ENCODE data around the gene CARHSP1. TPM values are rescaled to one million over a fixed set of nuclear protein-coding genes. Genes with fewer than 3 reads are reported as not detected.

CARHSP1 gene
- total RNA-seq, 3 donors from 2014 or later (not counting 1 experiment from before 2014, with no cell fraction given), result 59.0 to 70.0 (median 60.1) TPM

DNA sequence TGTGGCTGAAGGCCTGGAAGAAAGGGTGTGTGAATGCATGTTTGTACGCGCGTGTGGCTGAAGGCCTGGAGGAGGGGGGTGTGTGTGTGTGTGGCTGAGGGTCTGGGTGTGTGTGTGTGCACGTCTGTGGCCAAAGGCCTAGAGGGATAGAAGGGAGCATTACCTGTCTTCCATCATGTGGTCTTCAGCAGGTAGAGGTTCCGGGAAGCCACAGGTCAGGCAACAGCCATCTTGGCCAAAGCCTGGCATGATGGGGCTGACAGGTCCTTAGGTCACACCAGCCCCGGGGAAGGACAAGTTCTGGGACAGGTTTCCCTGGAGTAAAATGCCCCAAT lies 18.6 kb upstream of the CARHSP1 start:
- Mint-ChIP-seq H3K9me3 (no peaks in the 10 kb centered on the region), H3K4me1 (peaks cover 12 to 27% of the 10 kb centered on the region in 2 donors), H3K4me3 (no peak overlapping the region), H3K36me3 (no peaks in the 10 kb centered on the region), H3K27ac (peak overlapping the region; percentile 6 to 51), H3K27me3 (ENCODE audit: low read depth in 2 of 2) (peaks cover 0 to 8% of the 10 kb centered on the region in 2 donors)
- Histone ChIP-seq H3K27me3 (ENCODE audit: control insufficient read depth, insufficient read depth, low read length) (no peaks in the 10 kb centered on the region), H3K27ac (ENCODE audit: low read length) (no peak overlapping the region), H3K9me3 (ENCODE audit: control insufficient read depth, insufficient read depth, low read length) (no peaks in the 10 kb centered on the region), H3K4me3 (ENCODE audit: low read length) (no peak overlapping the region), H3K4me1 (ENCODE audit: control insufficient read depth, insufficient read depth, low read length) (peaks cover 26% of the 10 kb centered on the region), H3K36me3 (ENCODE audit: control insufficient read depth, insufficient read depth, low read length) (peaks cover 18% of the 10 kb centered on the region)
- intact Hi-C loops (cut with micrococcal nuclease), result no loop called here
- DNase-seq, result no peak
- TF ChIP-seq CTCF (IDR thresholded peaks at IDR 0.05), result no peak
- WGBS (ENCODE audit: insufficient coverage), result 94% methylated on average over 6 of the region's 6 CpGs
- no peak for ATAC-seq

DNA sequence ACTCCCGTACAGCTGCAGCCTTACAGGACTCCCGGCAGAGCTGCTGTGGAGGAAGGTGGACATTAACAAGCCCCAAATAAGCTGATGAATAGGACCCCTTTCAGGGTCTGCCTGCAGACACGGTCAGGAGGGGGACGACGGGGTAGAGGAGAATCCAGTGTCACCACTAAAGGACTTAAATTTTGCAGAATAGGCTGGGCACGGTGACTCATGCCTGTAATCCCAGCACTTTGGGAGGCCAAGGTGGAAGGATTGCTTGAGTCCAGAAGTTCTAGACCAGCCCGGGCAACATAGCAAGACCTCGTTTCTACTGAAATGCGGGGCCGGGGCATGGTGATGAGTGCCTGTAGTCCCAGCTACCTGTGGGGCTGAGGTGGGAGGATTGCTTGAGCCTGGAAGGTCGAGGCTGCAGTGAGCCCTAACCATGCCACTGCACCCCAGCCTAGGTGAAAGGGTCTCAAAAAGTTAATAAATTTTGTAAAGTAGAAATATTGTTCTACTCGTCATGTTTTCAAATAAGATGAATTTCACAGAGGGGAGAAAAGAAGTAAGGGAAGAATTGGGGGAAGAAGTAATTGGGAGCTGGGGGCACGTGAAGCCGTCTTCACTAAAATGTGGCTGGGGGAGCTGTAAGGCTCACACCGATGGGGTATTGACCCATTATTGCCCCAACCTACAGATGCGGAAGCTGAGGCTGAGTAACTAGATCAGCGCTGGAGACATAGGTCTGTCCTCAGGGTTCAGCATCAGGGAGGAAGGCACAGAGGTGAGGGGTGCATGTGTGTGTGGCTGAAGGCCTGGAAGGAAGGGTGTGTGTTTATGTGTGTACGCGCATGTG lies 18.0 kb upstream of the CARHSP1 start:
- ATAC-seq (no peak), DNase-seq (no peak)
- Mint-ChIP-seq H3K4me1 (peaks cover 12 to 24% of the 10 kb centered on the region in 2 donors), H3K27ac (peak overlapping the region; percentile 6 to 51), H3K4me3 (no peak overlapping the region), H3K36me3 (no peaks in the 10 kb centered on the region), H3K27me3 (ENCODE audit: low read depth in 2 of 2) (peaks cover 0 to 8% of the 10 kb centered on the region in 2 donors), H3K9me3 (no peaks in the 10 kb centered on the region)
- H3K27ac ChIP-seq (ENCODE audit: low read length), result no peak overlapping the region
- no peak overlapping the region for H3K4me3 ChIP-seq (ENCODE audit: low read length)
- H3K9me3 ChIP-seq (ENCODE audit: control insufficient read depth, insufficient read depth, low read length), result no peaks in the 10 kb centered on the region
- peaks cover 21% of the 10 kb centered on the region for H3K4me1 ChIP-seq (ENCODE audit: control insufficient read depth, insufficient read depth, low read length)
- 83% methylated on average over 18 of the region's 19 CpGs for WGBS (ENCODE audit: insufficient coverage)
- no peak for TF ChIP-seq CTCF (IDR thresholded peaks at IDR 0.05)
- peaks cover 13% of the 10 kb centered on the region for H3K36me3 ChIP-seq (ENCODE audit: control insufficient read depth, insufficient read depth, low read length)
- no peaks in the 10 kb centered on the region for H3K27me3 ChIP-seq (ENCODE audit: control insufficient read depth, insufficient read depth, low read length)
- intact Hi-C loops (cut with micrococcal nuclease), result no loop called here

DNA sequence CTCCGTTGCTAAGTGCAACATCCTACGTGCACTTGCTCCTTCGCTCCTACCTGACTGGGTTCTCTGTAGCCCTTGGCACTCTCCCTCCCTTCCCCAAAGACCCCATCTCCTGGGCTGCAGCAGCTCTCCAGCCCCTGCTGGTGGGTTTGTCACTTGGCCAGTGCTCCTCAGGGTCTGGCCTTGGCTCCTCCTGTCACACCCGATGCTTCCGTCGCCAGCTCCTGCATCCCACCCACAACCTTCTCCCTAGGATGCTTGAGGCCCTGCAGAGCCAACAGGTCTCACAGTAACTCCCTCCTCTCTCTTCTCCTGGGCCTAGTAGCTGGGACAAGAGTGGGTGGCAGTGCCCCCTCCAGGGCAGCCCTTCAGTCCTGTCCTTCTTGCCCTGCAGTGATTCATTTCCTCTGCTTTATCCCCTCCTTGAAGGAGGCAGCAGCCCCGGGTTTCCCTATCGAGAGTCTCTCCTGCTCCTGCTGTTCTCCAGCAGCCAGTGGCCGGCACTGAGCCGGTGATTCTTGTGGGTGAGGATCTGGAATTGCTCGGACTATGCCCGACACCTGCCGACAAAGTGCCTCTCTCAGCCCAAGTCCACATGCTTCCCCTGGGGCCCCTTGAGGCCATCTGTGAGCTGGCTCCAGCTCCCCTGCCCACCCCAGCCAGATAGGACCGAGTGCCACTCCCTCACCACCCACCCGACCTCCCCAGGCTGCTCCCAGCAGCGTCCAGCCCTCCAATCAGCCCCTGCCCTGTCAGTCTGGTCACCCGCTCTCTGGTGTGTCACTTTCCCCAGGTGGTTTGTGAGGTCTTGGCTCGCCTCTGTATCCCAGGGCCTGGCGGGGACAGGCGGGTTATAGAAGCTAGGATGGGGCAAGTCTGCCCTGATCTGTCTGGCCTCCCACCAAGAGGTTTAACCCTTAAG lies 17.1 kb upstream of the CARHSP1 start:
- DNase-seq, result peak in 1 of 2 donors; percentile 20
- intact Hi-C loops (cut with micrococcal nuclease), result no loop called here
- Histone ChIP-seq H3K4me1 (ENCODE audit: control insufficient read depth, insufficient read depth, low read length) (peaks cover 17% of the 10 kb centered on the region), H3K36me3 (ENCODE audit: control insufficient read depth, insufficient read depth, low read length) (peaks cover 6% of the 10 kb centered on the region), H3K4me3 (ENCODE audit: low read length) (no peak overlapping the region), H3K27ac (ENCODE audit: low read length) (no peak overlapping the region), H3K27me3 (ENCODE audit: control insufficient read depth, insufficient read depth, low read length) (no peaks in the 10 kb centered on the region), H3K9me3 (ENCODE audit: control insufficient read depth, insufficient read depth, low read length) (no peaks in the 10 kb centered on the region)
- Mint-ChIP-seq H3K36me3 (no peaks in the 10 kb centered on the region), H3K4me3 (no peak overlapping the region), H3K4me1 (peaks cover 12 to 20% of the 10 kb centered on the region in 2 donors), H3K27ac (peak overlapping the region in 1 of 2 donors; percentile 56), H3K27me3 (ENCODE audit: low read depth in 2 of 2) (peaks cover 0 to 8% of the 10 kb centered on the region in 2 donors), H3K9me3 (no peaks in the 10 kb centered on the region)
- ATAC-seq, result peak in 2 of 3 donors; percentile 17 to 47
- no peak for TF ChIP-seq CTCF (IDR thresholded peaks at IDR 0.05)
- WGBS (ENCODE audit: insufficient coverage), result 22% methylated on average over 20 of the region's 20 CpGs

All from natural killer cell (primary cell).